ENCODE data around the gene STH. TPM values are rescaled to one million over a fixed set of nuclear protein-coding genes. Genes with fewer than 3 reads are reported as not detected.

The STH gene
- total and polyA plus RNA-seq, 2 donors (not counting 1 experiment from before 2014, with no cell fraction given), result not detected

GRCh38 chr17:46046957-46047356 is 47.9 kb downstream of the STH start:
- H3K4me3 ChIP-seq (replicated peaks in 1 of 4; ENCODE audit: control extremely low read depth in 1 of 4, insufficient read depth in 1 of 4, low read depth in 3 of 4, low read length in 4 of 4), result no peak overlapping the region
- peaks cover 5% of the 10 kb centered on the region for H3K36me3 ChIP-seq (ENCODE audit: control insufficient read depth, insufficient read depth, low read length)
- no peak overlapping the region for H2AFZ ChIP-seq (ENCODE audit: low read length)
- H3K27ac ChIP-seq (ENCODE audit: insufficient read depth, low read length), result no peak overlapping the region
- H3K27me3 ChIP-seq (ENCODE audit: control insufficient read depth, insufficient read depth, low read length), result no peaks in the 10 kb centered on the region
- H3K4me1 ChIP-seq (ENCODE audit: control insufficient read depth, extremely low read depth, insufficient read depth, low read length), result peaks cover 2% of the 10 kb centered on the region
- no peak overlapping the region for H3K9ac ChIP-seq (ENCODE audit: insufficient read depth, low read length)
- no peaks in the 10 kb centered on the region for H4K20me1 ChIP-seq (ENCODE audit: control insufficient read depth, extremely low read depth, insufficient read depth, low read length)
- peak; percentile 22 to 35 for DNase-seq (ENCODE audit: low read depth in 2 of 2)
- no peak for TF ChIP-seq EZH2 (IDR thresholded peaks at IDR 0.05; ENCODE audit: low read length, missing control alignments)
- TF ChIP-seq, protein P1, sequence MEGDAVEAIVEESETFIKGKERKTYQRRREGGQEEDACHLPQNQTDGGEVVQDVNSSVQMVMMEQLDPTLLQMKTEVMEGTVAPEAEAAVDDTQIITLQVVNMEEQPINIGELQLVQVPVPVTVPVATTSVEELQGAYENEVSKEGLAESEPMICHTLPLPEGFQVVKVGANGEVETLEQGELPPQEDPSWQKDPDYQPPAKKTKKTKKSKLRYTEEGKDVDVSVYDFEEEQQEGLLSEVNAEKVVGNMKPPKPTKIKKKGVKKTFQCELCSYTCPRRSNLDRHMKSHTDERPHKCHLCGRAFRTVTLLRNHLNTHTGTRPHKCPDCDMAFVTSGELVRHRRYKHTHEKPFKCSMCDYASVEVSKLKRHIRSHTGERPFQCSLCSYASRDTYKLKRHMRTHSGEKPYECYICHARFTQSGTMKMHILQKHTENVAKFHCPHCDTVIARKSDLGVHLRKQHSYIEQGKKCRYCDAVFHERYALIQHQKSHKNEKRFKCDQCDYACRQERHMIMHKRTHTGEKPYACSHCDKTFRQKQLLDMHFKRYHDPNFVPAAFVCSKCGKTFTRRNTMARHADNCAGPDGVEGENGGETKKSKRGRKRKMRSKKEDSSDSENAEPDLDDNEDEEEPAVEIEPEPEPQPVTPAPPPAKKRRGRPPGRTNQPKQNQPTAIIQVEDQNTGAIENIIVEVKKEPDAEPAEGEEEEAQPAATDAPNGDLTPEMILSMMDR (conservative IDR thresholded peaks at IDR 0.05 in 1 of 2, IDR thresholded peaks at IDR 0.05 in 1 of 2; ENCODE audit: low read depth in 1 of 2, low read length in 2 of 2), result no peak
- no peaks in the 10 kb centered on the region for H3K79me2 ChIP-seq (ENCODE audit: control insufficient read depth, insufficient read depth, low read length)
- H3K9me3 ChIP-seq (ENCODE audit: control insufficient read depth, insufficient read depth, low read depth, low read length), result no peaks in the 10 kb centered on the region
- H3K4me2 ChIP-seq (ENCODE audit: extremely low read depth, insufficient read depth, low read length), result no peak overlapping the region

DNA sequence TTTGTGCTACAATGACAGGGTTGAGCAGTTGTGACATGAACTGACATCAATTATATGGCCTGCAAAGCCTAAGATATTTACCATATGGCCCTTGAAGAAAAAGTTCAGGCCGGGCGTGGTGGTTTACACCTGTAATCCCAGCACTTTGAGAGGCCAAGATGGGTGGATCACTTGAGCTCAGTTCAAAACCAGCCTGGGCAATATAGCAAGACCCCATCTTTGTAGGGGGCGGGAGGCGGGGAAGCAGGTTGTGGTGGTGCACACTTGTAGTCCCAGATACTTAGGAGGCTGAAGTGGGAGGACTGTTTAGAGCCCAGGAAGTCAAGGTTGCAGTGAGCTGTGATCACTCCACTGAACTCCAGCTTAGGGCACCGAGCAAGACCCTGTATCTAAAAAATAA is 48.3 kb downstream of the STH start:
- peaks cover 5% of the 10 kb centered on the region for H3K36me3 ChIP-seq (ENCODE audit: control insufficient read depth, insufficient read depth, low read length)

GRCh38 chr17:46047856-46048255 is 48.8 kb downstream of the STH start:
- Histone ChIP-seq H3K4me3 (replicated peaks in 1 of 4; ENCODE audit: control extremely low read depth in 1 of 4, insufficient read depth in 1 of 4, low read depth in 3 of 4, low read length in 4 of 4) (no peak overlapping the region), H3K27ac (ENCODE audit: insufficient read depth, low read length) (no peak overlapping the region), H4K20me1 (ENCODE audit: control insufficient read depth, extremely low read depth, insufficient read depth, low read length) (no peaks in the 10 kb centered on the region), H3K4me2 (ENCODE audit: extremely low read depth, insufficient read depth, low read length) (no peak overlapping the region), H3K9me3 (ENCODE audit: control insufficient read depth, insufficient read depth, low read depth, low read length) (no peaks in the 10 kb centered on the region), H3K36me3 (ENCODE audit: control insufficient read depth, insufficient read depth, low read length) (peaks cover 5% of the 10 kb centered on the region), H3K9ac (ENCODE audit: insufficient read depth, low read length) (no peak overlapping the region), H3K27me3 (ENCODE audit: control insufficient read depth, insufficient read depth, low read length) (no peaks in the 10 kb centered on the region), H3K79me2 (ENCODE audit: control insufficient read depth, insufficient read depth, low read length) (no peaks in the 10 kb centered on the region), H3K4me1 (ENCODE audit: control insufficient read depth, extremely low read depth, insufficient read depth, low read length) (peaks cover 2% of the 10 kb centered on the region), H2AFZ (ENCODE audit: low read length) (no peak overlapping the region)
- DNase-seq (ENCODE audit: low read depth in 2 of 2), result no peak
- TF ChIP-seq, protein P1 (conservative IDR thresholded peaks at IDR 0.05 in 1 of 2, IDR thresholded peaks at IDR 0.05 in 1 of 2; ENCODE audit: low read depth in 1 of 2, low read length in 2 of 2), result no peak

More for the DNA sequence above, 48.3 kb downstream of the STH start:
- H3K4me1 ChIP-seq (ENCODE audit: control insufficient read depth, extremely low read depth, insufficient read depth, low read length), result peaks cover 2% of the 10 kb centered on the region
- H4K20me1 ChIP-seq (ENCODE audit: control insufficient read depth, extremely low read depth, insufficient read depth, low read length), result no peaks in the 10 kb centered on the region
- H3K9me3 ChIP-seq (ENCODE audit: control insufficient read depth, insufficient read depth, low read depth, low read length), result no peaks in the 10 kb centered on the region
- H3K79me2 ChIP-seq (ENCODE audit: control insufficient read depth, insufficient read depth, low read length), result no peaks in the 10 kb centered on the region
- DNase-seq (ENCODE audit: low read depth in 2 of 2), result no peak
- no peak overlapping the region for H3K27ac ChIP-seq (ENCODE audit: insufficient read depth, low read length)
- H2AFZ ChIP-seq (ENCODE audit: low read length), result no peak overlapping the region
- TF ChIP-seq, protein P1 (conservative IDR thresholded peaks at IDR 0.05 in 1 of 2, IDR thresholded peaks at IDR 0.05 in 1 of 2; ENCODE audit: low read depth in 1 of 2, low read length in 2 of 2), result no peak
- no peak for TF ChIP-seq EZH2 (IDR thresholded peaks at IDR 0.05; ENCODE audit: low read length, missing control alignments)
- H3K9ac ChIP-seq (ENCODE audit: insufficient read depth, low read length), result no peak overlapping the region
- no peak overlapping the region for H3K4me3 ChIP-seq (replicated peaks in 1 of 4; ENCODE audit: control extremely low read depth in 1 of 4, insufficient read depth in 1 of 4, low read depth in 3 of 4, low read length in 4 of 4)
- H3K4me2 ChIP-seq (ENCODE audit: extremely low read depth, insufficient read depth, low read length), result no peak overlapping the region
- H3K27me3 ChIP-seq (ENCODE audit: control insufficient read depth, insufficient read depth, low read length), result no peaks in the 10 kb centered on the region

Other genes starting within 250 kb of the STH start
- not detected in 2 replicates for gene CRHR1, start 214.9 kb upstream of the STH start, total RNA-seq
- not detected in 2 replicates for gene CRHR1, start 214.9 kb upstream of the STH start, polyA plus RNA-seq
- not detected in 2 replicates for gene SPPL2C, start 154.4 kb upstream of the STH start, total RNA-seq
- gene SPPL2C, start 154.4 kb upstream of the STH start, polyA plus RNA-seq, result not detected in 2 replicates
- gene MAPT, start 104.7 kb upstream of the STH start, total RNA-seq, result 0.50 and 0.51 TPM in 2 replicates
- 0.09 and 0.17 TPM in 2 replicates for gene MAPT, start 104.7 kb upstream of the STH start, polyA plus RNA-seq
- 55.5 and 78.6 TPM in 2 replicates for gene KANSL1, start 194.2 kb downstream of the STH start, total RNA-seq
- 8.4 and 11.1 TPM in 2 replicates for gene KANSL1, start 194.2 kb downstream of the STH start, polyA plus RNA-seq